Neural crest cell (in vitro differentiated cells): Measurements from ENCODE around the gene TDG. TPM values are rescaled to one million over a fixed set of nuclear protein-coding genes. Genes with fewer than 3 reads are reported as not detected.

ENCODE experiments used
- DNase-seq: peaks from one replicate; pipeline ENCODE4 v3.0.0; 2021; ENCODE audit warnings: low read depth, mixed read lengths, low spot score
- H3K27ac Mint-ChIP-seq: one replicate; pipeline ENCODE4 v1.8.0; 2021; ENCODE audit warnings: mild to moderate bottlenecking, mixed read lengths; ENCODE audit not compliant: unreplicated experiment
- H3K27me3 Mint-ChIP-seq: 2 replicates; pipeline ENCODE4 v1.8.0; 2021; ENCODE audit warnings: low read depth, mild to moderate bottlenecking, mixed read lengths
- H3K36me3 Mint-ChIP-seq: 2 replicates; pipeline ENCODE4 v1.8.0; 2021; ENCODE audit warnings: low read depth, mild to moderate bottlenecking, mixed read lengths
- H3K4me1 Mint-ChIP-seq: 2 replicates; pipeline ENCODE4 v1.8.0; 2021; ENCODE audit warnings: mixed read lengths
- H3K4me3 Mint-ChIP-seq: one replicate; pipeline ENCODE4 v1.8.0; 2021; ENCODE audit warnings: mild to moderate bottlenecking, mixed read lengths
- H3K9me3 Mint-ChIP-seq: 2 replicates; pipeline ENCODE4 v1.8.0; 2021; ENCODE audit warnings: mixed read lengths
- CTCF ChIP-seq: fragments of 200-600 bp; sonication (generic); conservative IDR thresholded peaks from 2 replicates; pipeline ENCODE4 v1.5.0; 2021; ENCODE audit warnings: antibody characterized with exemption, mild to moderate bottlenecking
- total RNA-seq: library from RNA; stranded (reverse); gene quantifications from 2 replicates; pipeline ENCODE4 v1.2.1, GENCODE V29; 2021

The TDG gene
- total RNA-seq, 1 donor from 2014 or later: 53.0 TPM

GRCh38 chr12:103955811-103956508 lies 9.7 kb upstream of the TDG start:
- peaks cover 3% of the 10 kb centered on the region for H3K27me3 Mint-ChIP-seq
- H3K4me1 Mint-ChIP-seq: peaks cover 32% of the 10 kb centered on the region

GRCh38 chr12:103956509-103957027 lies 9.1 kb upstream of the TDG start:
- Mint-ChIP-seq H3K4me3 (peak overlapping the region; percentile 98), H3K4me1 (peaks cover 32% of the 10 kb centered on the region), H3K9me3 (no peaks in the 10 kb centered on the region), H3K27ac (peak overlapping the region; percentile 97), H3K27me3 (peaks cover 3% of the 10 kb centered on the region), H3K36me3 (peaks cover 7% of the 10 kb centered on the region)
- no peak for DNase-seq
- TF ChIP-seq CTCF: no peak

More at GRCh38 chr12:103955811-103956508, 9.7 kb upstream of the TDG start:
- TF ChIP-seq CTCF: no peak
- H3K4me3 Mint-ChIP-seq: peak overlapping the region; percentile 98
- H3K36me3 Mint-ChIP-seq: peaks cover 7% of the 10 kb centered on the region
- H3K27ac Mint-ChIP-seq: peak overlapping the region; percentile 97
- no peaks in the 10 kb centered on the region for H3K9me3 Mint-ChIP-seq
- no peak for DNase-seq

GRCh38 chr12:103957865-103958388 lies 7.7 kb upstream of the TDG start:
- Mint-ChIP-seq H3K4me3 (peak overlapping the region; percentile 98), H3K9me3 (no peaks in the 10 kb centered on the region), H3K27me3 (peaks cover 3% of the 10 kb centered on the region), H3K4me1 (peaks cover 33% of the 10 kb centered on the region), H3K27ac (peak overlapping the region; percentile 97), H3K36me3 (peaks cover 3% of the 10 kb centered on the region)
- no peak for TF ChIP-seq CTCF
- no peak for DNase-seq

GRCh38 chr12:103958621-103959020 lies 7.1 kb upstream of the TDG start:
- Mint-ChIP-seq H3K36me3 (peaks cover 2% of the 10 kb centered on the region), H3K27me3 (peaks cover 3% of the 10 kb centered on the region), H3K4me3 (peak overlapping the region; percentile 58), H3K27ac (no peak overlapping the region), H3K9me3 (no peaks in the 10 kb centered on the region), H3K4me1 (peaks cover 35% of the 10 kb centered on the region)
- DNase-seq: no peak
- TF ChIP-seq CTCF: no peak

GRCh38 chr12:103960616-103961227 lies 5.0 kb upstream of the TDG start:
- Mint-ChIP-seq H3K27ac (no peak overlapping the region), H3K9me3 (no peaks in the 10 kb centered on the region), H3K36me3 (no peaks in the 10 kb centered on the region), H3K4me1 (peaks cover 45% of the 10 kb centered on the region), H3K27me3 (peaks cover 3% of the 10 kb centered on the region), H3K4me3 (peak overlapping the region; percentile 52)
- TF ChIP-seq CTCF: no peak
- DNase-seq: no peak
